ENCODE results near the gene ACTR1A. TPM values are rescaled to one million over a fixed set of nuclear protein-coding genes. Genes with fewer than 3 reads are reported as not detected.

ACTR1A gene
- total RNA-seq, 1 experiment from 2014 or later: 93.6 TPM

Small RNA genes lying within 50 kb of the gene (microRNA-seq; reads per million reads assigned to microRNA genes)
- gene MIR146B (ENCODE audit: borderline number of aligned reads): 6.3 reads per million, percentile 18 among the genes with 10 or more reads in this experiment

Other genes starting within 250 kb of the ACTR1A start
- 24.6 to 28.0 TPM (median 27.6 TPM) in 3 replicates for gene NFKB2, start 107.0 kb downstream of the ACTR1A start, total RNA-seq (2021)
- 10.2 to 12.5 TPM (median 10.4 TPM) in 3 replicates for gene PSD, start 83.9 kb downstream of the ACTR1A start, total RNA-seq (2021)
- gene FBXL15, start 81.9 kb downstream of the ACTR1A start, total RNA-seq (2021): 21.6 to 24.6 TPM (median 23.2 TPM) in 3 replicates
- 40.2 to 69.0 TPM (median 65.8 TPM) in 3 replicates for gene CUEDC2, start 70.1 kb downstream of the ACTR1A start, total RNA-seq (2021)
- 0.57 to 0.96 TPM (median 0.87 TPM) in 3 replicates for gene C10orf95, start 51.2 kb downstream of the ACTR1A start, total RNA-seq (2021)
- gene SUFU, start 1.3 kb upstream of the ACTR1A start, total RNA-seq (2021): 11.6 to 13.1 TPM (median 12.8 TPM) in 3 replicates
- 36.3 to 40.3 TPM (median 36.8 TPM) in 3 replicates for gene TRIM8, start 141.8 kb upstream of the ACTR1A start, total RNA-seq (2021)
- 13.3 to 16.1 TPM (median 15.6 TPM) in 3 replicates for gene ARL3, start 211.7 kb upstream of the ACTR1A start, total RNA-seq (2021)
- gene SFXN2, start 211.9 kb upstream of the ACTR1A start, total RNA-seq (2021): 15.7 to 21.2 TPM (median 15.9 TPM) in 3 replicates
- 25.9 to 26.8 TPM (median 26.4 TPM) in 3 replicates for gene WBP1L, start 241.2 kb upstream of the ACTR1A start, total RNA-seq (2021)